Astrocyte (in vitro differentiated cells and primary cell): ENCODE data around the gene MAPKBP1. TPM values are rescaled to one million over a fixed set of nuclear protein-coding genes. Genes with fewer than 3 reads are reported as not detected.
A peak's percentile ranks its signal among the peaks of the same experiment; 100 is the strongest.

Experiments
- DNase-seq: peaks from one replicate; pipeline ENCODE4 v3.0.0-alpha.2; 2010; ENCODE audit warnings: low read depth
- FAIRE-seq: peaks from 2 replicates; lab custom pipeline; 2011; peaks lifted over from hg19 to GRCh38; lab: Jason Lieb, UNC
- H2AFZ ChIP-seq: 2 replicates; pipeline ENCODE4 v1.6.0; 2012; ENCODE audit warnings: low read depth, low read length, inconsistent platforms
- H3K27ac ChIP-seq: 2 replicates; pipeline ENCODE4 v1.5.1; 2011; ENCODE audit warnings: low read depth, low read length, inconsistent platforms
- H3K27me3 ChIP-seq: 2 replicates; pipeline ENCODE4 v1.6.0; 2011; ENCODE audit warnings: low read length, inconsistent platforms; ENCODE audit not compliant: insufficient read depth
- H3K36me3 ChIP-seq: 2 replicates; pipeline ENCODE4 v1.5.1; 2011; ENCODE audit warnings: low read length, inconsistent platforms; ENCODE audit not compliant: insufficient read depth
- H3K4me1 ChIP-seq: 2 replicates; pipeline ENCODE4 v1.5.1; 2011; ENCODE audit warnings: low read length, inconsistent platforms; ENCODE audit not compliant: insufficient read depth
- H3K4me2 ChIP-seq: 2 replicates; pipeline ENCODE4 v1.6.0; 2012; ENCODE audit warnings: low read length, inconsistent platforms
- H3K4me3 ChIP-seq: 2 replicates; pipeline ENCODE4 v1.5.1; 2011; ENCODE audit warnings: low read depth, mild to moderate bottlenecking, low read length, inconsistent platforms; ENCODE audit not compliant: insufficient read depth
- H3K79me2 ChIP-seq: 2 replicates; pipeline ENCODE4 v1.6.0; 2012; ENCODE audit warnings: mild to moderate bottlenecking, low read length, inconsistent platforms; ENCODE audit not compliant: insufficient read depth
- H3K9ac ChIP-seq: 2 replicates; pipeline ENCODE4 v1.6.0; 2012; ENCODE audit warnings: mild to moderate bottlenecking, low read length, inconsistent platforms
- H3K9me3 ChIP-seq: 2 replicates; pipeline ENCODE4 v1.5.1; 2012; ENCODE audit warnings: low read depth, mild to moderate bottlenecking, low read length, inconsistent platforms; ENCODE audit not compliant: insufficient read depth
- H4K20me1 ChIP-seq: 2 replicates; pipeline ENCODE4 v1.6.0; 2012; ENCODE audit warnings: low read length, inconsistent platforms; ENCODE audit not compliant: insufficient read depth
- H3K27ac Mint-ChIP-seq: one replicate; pipeline ENCODE4 v1.8.0; 2021; ENCODE audit warnings: mild to moderate bottlenecking, mixed read lengths; ENCODE audit not compliant: unreplicated experiment
- H3K27me3 Mint-ChIP-seq: one replicate; pipeline ENCODE4 v1.8.0; 2021; ENCODE audit warnings: low read depth, mixed read lengths; ENCODE audit not compliant: unreplicated experiment
- H3K36me3 Mint-ChIP-seq: one replicate; pipeline ENCODE4 v1.8.0; 2021; ENCODE audit warnings: low read depth, mixed read lengths; ENCODE audit not compliant: unreplicated experiment
- H3K4me1 Mint-ChIP-seq: one replicate; pipeline ENCODE4 v1.8.0; 2021; ENCODE audit warnings: low read depth, mixed read lengths; ENCODE audit not compliant: unreplicated experiment
- H3K4me3 Mint-ChIP-seq: one replicate; pipeline ENCODE4 v1.8.0; 2021; ENCODE audit warnings: mild to moderate bottlenecking, moderate library complexity, mixed read lengths; ENCODE audit not compliant: unreplicated experiment
- H3K9me3 Mint-ChIP-seq: one replicate; pipeline ENCODE4 v1.8.0; 2021; ENCODE audit warnings: mild to moderate bottlenecking, mixed read lengths; ENCODE audit not compliant: unreplicated experiment
- CTCF ChIP-seq: IDR thresholded peaks from 2 replicates; pipeline ENCODE4 v1.5.1; 2011; ENCODE audit warnings: low read depth, mild to moderate bottlenecking, inconsistent platforms, low read length, moderate library complexity; ENCODE audit not compliant: insufficient read depth
- EZH2 ChIP-seq: IDR thresholded peaks from 2 replicates; pipeline ENCODE4 v1.6.1; 2012; ENCODE audit warnings: mild to moderate bottlenecking, low read length, inconsistent platforms; ENCODE audit not compliant: insufficient read depth
- total RNA-seq: library from RNA; stranded (reverse); gene quantifications from 2 replicates; pipeline ENCODE4 v1.2.1, GENCODE V29; 2021

Gene MAPKBP1
- total RNA-seq, 1 donor from 2014 or later, result 30.8 TPM

DNA sequence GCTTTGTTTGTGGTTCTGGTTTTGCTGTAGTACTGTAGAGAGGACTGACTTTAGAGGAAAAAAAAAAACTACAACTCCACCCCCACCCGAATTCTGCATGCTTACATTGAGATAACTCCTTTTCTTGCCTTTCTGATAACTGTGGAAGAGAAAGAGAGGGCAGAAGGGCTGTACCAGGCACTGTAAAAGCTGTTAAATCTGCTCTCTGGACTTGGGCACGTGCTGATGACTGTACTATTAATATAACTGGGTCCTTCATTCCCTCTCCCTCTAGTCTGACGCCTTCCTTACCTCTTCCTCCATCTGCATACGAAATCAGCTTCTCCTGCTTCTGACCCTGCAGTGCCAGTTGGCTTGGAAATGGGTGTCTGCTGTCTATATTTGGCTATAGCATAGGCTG is 15.0 kb downstream of the MAPKBP1 start:
- H3K27ac Mint-ChIP-seq, result peak overlapping the region; percentile 66
- peaks cover 83% of the 10 kb centered on the region for H3K79me2 ChIP-seq

DNA sequence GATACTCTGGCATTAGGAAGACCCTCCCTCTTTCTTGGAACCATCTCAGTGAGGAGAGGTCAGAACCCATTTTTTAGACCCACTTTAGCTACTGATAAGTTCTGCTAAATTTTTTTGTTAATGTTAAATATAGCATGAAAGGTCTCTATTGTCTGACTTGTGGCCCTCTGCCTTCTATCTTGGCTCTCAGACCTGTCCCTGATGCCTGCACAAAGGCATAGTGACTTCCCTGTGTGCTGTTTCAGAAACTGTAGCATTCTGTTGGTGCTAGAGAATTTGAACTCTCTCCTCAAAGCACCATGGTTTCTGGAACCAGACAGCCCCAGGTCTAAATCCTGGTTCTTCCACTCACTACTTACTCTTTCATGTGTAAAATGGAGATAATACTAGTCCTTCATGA is 15.4 kb downstream of the MAPKBP1 start:
- DNase-seq (no peak), FAIRE-seq (no peak)
- Histone ChIP-seq H4K20me1 (peaks cover 43% of the 10 kb centered on the region), H3K36me3 (no peaks in the 10 kb centered on the region), H3K4me1 (peaks cover 20% of the 10 kb centered on the region), H3K9ac (no peak overlapping the region), H2AFZ (no peak overlapping the region), H3K9me3 (no peaks in the 10 kb centered on the region), H3K27ac (peak overlapping the region; percentile 1), H3K27me3 (no peaks in the 10 kb centered on the region), H3K4me2 (peak overlapping the region; percentile 5), H3K79me2 (peaks cover 86% of the 10 kb centered on the region), H3K4me3 (no peak overlapping the region)
- Mint-ChIP-seq H3K4me3 (no peak overlapping the region), H3K36me3 (no peaks in the 10 kb centered on the region), H3K27ac (peak overlapping the region; percentile 66), H3K9me3 (no peaks in the 10 kb centered on the region), H3K27me3 (no peaks in the 10 kb centered on the region), H3K4me1 (peaks cover 48% of the 10 kb centered on the region)
- TF ChIP-seq CTCF (no peak), EZH2 (no peak)

More for the DNA sequence above, 15.0 kb downstream of the MAPKBP1 start:
- Histone ChIP-seq H3K9ac (no peak overlapping the region), H3K9me3 (no peaks in the 10 kb centered on the region), H3K27ac (no peak overlapping the region), H3K4me1 (peaks cover 20% of the 10 kb centered on the region), H2AFZ (no peak overlapping the region), H3K4me2 (peak overlapping the region; percentile 5), H4K20me1 (peaks cover 40% of the 10 kb centered on the region), H3K36me3 (no peaks in the 10 kb centered on the region), H3K4me3 (no peak overlapping the region), H3K27me3 (no peaks in the 10 kb centered on the region)
- DNase-seq (no peak), FAIRE-seq (no peak)
- H3K4me1 Mint-ChIP-seq, result peaks cover 48% of the 10 kb centered on the region
- no peaks in the 10 kb centered on the region for H3K36me3 Mint-ChIP-seq
- TF ChIP-seq CTCF, result no peak
- no peak for TF ChIP-seq EZH2
- H3K4me3 Mint-ChIP-seq, result no peak overlapping the region
- no peaks in the 10 kb centered on the region for H3K9me3 Mint-ChIP-seq
- no peaks in the 10 kb centered on the region for H3K27me3 Mint-ChIP-seq

DNA sequence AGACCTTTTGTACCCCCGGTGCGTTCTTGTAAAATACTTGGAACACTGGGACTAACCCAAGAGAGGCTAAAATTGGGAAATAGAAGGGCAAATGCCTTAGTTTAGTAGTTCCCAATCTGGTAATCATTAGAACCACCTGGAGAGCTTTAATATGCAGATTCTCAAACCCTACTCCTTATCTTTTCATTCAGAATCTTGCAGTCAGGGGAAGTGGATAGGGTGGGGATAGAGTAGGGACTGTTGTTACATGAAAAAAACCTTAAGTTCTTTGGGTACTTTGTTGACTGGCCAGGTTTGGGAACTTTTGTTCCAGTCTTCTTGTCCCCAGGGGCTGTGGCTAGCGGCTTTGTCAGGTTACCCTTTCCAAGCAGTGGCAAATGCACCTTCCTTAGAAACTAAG is 15.9 kb downstream of the MAPKBP1 start:
- peak overlapping the region; percentile 79 for H3K4me2 ChIP-seq
- H3K79me2 ChIP-seq, result peaks cover 84% of the 10 kb centered on the region
- no peak for DNase-seq
- peak overlapping the region; percentile 91 for H3K27ac ChIP-seq
- Mint-ChIP-seq H3K36me3 (no peaks in the 10 kb centered on the region), H3K4me1 (peaks cover 48% of the 10 kb centered on the region), H3K27me3 (no peaks in the 10 kb centered on the region), H3K27ac (peak overlapping the region; percentile 89), H3K4me3 (no peak overlapping the region), H3K9me3 (no peaks in the 10 kb centered on the region)
- no peak for FAIRE-seq
- H3K36me3 ChIP-seq, result no peaks in the 10 kb centered on the region
- no peaks in the 10 kb centered on the region for H3K9me3 ChIP-seq
- H3K27me3 ChIP-seq, result no peaks in the 10 kb centered on the region
- H2AFZ ChIP-seq, result no peak overlapping the region
- TF ChIP-seq EZH2 (no peak), CTCF (no peak)
- peak overlapping the region; percentile 27 for H3K9ac ChIP-seq
- peaks cover 20% of the 10 kb centered on the region for H3K4me1 ChIP-seq
- peaks cover 43% of the 10 kb centered on the region for H4K20me1 ChIP-seq
- H3K4me3 ChIP-seq, result no peak overlapping the region
